SK-N-SH (cell line): Measurements from ENCODE around the gene ACSM5. TPM values are rescaled to one million over a fixed set of nuclear protein-coding genes. Genes with fewer than 3 reads are reported as not detected.

Experiments used
- CTCF ChIA-PET: fragments of 300-600, 350-600 bp; formaldehyde crosslinking; extraction: SDS; loops from one replicate; lab custom pipeline; 2021; lab: Yijun Ruan, JAX
- POLR2A ChIA-PET: fragments of 350-600 bp; sonication (Branson Sonifier 250); formaldehyde crosslinking; extraction: SDS; loops from one replicate; lab custom pipeline; 2020; ENCODE audit warnings: antibody characterized with exemption, inconsistent platforms; lab: Yijun Ruan, JAX
- DNase-seq: peaks from one replicate; pipeline ENCODE4 v3.0.0; 2012
- H2AFZ ChIP-seq: fragments of 200-600 bp; sonication (generic); 2 replicates; pipeline ENCODE4 v1.8.1; 2016; ENCODE audit warnings: antibody characterized with exemption, mild to moderate bottlenecking, low read depth
- H3F3A ChIP-seq: fragments of 200-600 bp; sonication (generic); replicated peaks from 2 replicates; pipeline ENCODE3; 2016; ENCODE audit warnings: antibody characterized with exemption, mild to moderate bottlenecking; ENCODE audit not compliant: insufficient read depth
- H3K27ac ChIP-seq, 2 experiments: fragments of 200-500 bp in 1 of 2; fragments of 200-600 bp in 1 of 2; sonication (Bioruptor generic) in 1 of 2; sonication (generic), shearing (Covaris generic) in 1 of 2; 2 replicates each; pipeline versions ENCODE4 v1.5.1 to v1.6.1; 2014 to 2016; ENCODE audit warnings: low read depth in 2 of 2, inconsistent platforms in 1 of 2, low read length in 1 of 2, mild to moderate bottlenecking in 1 of 2, mixed read lengths in 1 of 2
- H3K27me3 ChIP-seq: fragments of 200-600 bp; sonication (generic), shearing (Covaris generic); 2 replicates; pipeline ENCODE4 v1.6.1; 2016; ENCODE audit warnings: mixed run types; ENCODE audit not compliant: insufficient read depth
- H3K36me3 ChIP-seq, 2 experiments: fragments of 200-500 bp in 1 of 2; fragments of 200-600 bp in 1 of 2; sonication (Bioruptor generic) in 1 of 2; sonication (generic) in 1 of 2; replicated peaks in 1 of 2; 2 replicates each; pipeline versions ENCODE3 to v1.5.1; 2014 to 2016; ENCODE audit warnings: low read length in 1 of 2, mild to moderate bottlenecking in 1 of 2; ENCODE audit not compliant: insufficient read depth in 2 of 2, control insufficient read depth in 1 of 2
- H3K4me1 ChIP-seq, 2 experiments: fragments of 200-500 bp in 1 of 2; fragments of 200-600 bp in 1 of 2; sonication (Bioruptor generic) in 1 of 2; sonication (generic), shearing (Covaris generic) in 1 of 2; 2 replicates each; pipeline versions ENCODE4 v1.5.1 to v1.6.1; 2014 to 2016; ENCODE audit warnings: low read depth in 1 of 2, low read length in 1 of 2, mixed run types in 1 of 2; ENCODE audit not compliant: insufficient read depth in 2 of 2, control insufficient read depth in 1 of 2
- H3K4me2 ChIP-seq: fragments of 200-600 bp; sonication (generic), shearing (Covaris generic); 2 replicates; pipeline ENCODE4 v1.6.1; 2017; ENCODE audit warnings: mixed run types
- H3K4me3 ChIP-seq, 2 experiments: fragments of 200-500 bp in 1 of 2; fragments of 200-600 bp in 1 of 2; sonication (Bioruptor generic) in 1 of 2; sonication (generic), shearing (Covaris generic) in 1 of 2; 2 replicates each; pipeline versions ENCODE4 v1.5.1 to v1.8.1; 2014 to 2016; ENCODE audit warnings: low read depth in 2 of 2, inconsistent platforms in 1 of 2, low read length in 1 of 2, mild to moderate bottlenecking in 1 of 2, mixed read lengths in 1 of 2, moderate library complexity in 1 of 2
- H3K79me2 ChIP-seq: fragments of 200-600 bp; sonication (generic); 2 replicates; pipeline ENCODE4 v1.8.1; 2017; ENCODE audit warnings: mild to moderate bottlenecking; ENCODE audit not compliant: insufficient read depth
- H3K9ac ChIP-seq: fragments of 200-600 bp; sonication (generic); 2 replicates; pipeline ENCODE4 v1.6.1; 2017; ENCODE audit warnings: mixed run types
- H3K9me2 ChIP-seq: fragments of 200-600 bp; sonication (generic); 2 replicates; pipeline ENCODE4 v1.6.1; 2017; ENCODE audit warnings: mixed run types
- H3K9me3 ChIP-seq: fragments of 200-600 bp; sonication (generic); 2 replicates; pipeline ENCODE4 v1.6.1; 2017; ENCODE audit warnings: mixed run types, mild to moderate bottlenecking, moderate library complexity
- H4K20me1 ChIP-seq: fragments of 200-600 bp; sonication (generic); 2 replicates; pipeline ENCODE4 v1.6.1; 2017; ENCODE audit warnings: mild to moderate bottlenecking, mixed run types; ENCODE audit not compliant: insufficient read depth
- EP300 ChIP-seq, 2 experiments: IDR thresholded peaks; 2 replicates each; pipeline versions ENCODE4 v1.4.0 to v1.6.1; 2012; ENCODE audit warnings: borderline replicate concordance in 1 of 2, low read depth in 1 of 2, low read length in 1 of 2
- FOXJ3 ChIP-seq: sonication (generic); formaldehyde crosslinking; IDR thresholded peaks from 2 replicates; pipeline ENCODE4 v1.5.1; 2020; ENCODE audit warnings: mild to moderate bottlenecking, missing genetic modification reagents
- FOXM1 ChIP-seq: IDR thresholded peaks from 2 replicates; pipeline ENCODE4 v1.4.0; 2012; ENCODE audit warnings: low read depth, mild to moderate bottlenecking
- GABPA ChIP-seq: IDR thresholded peaks from 2 replicates; pipeline ENCODE4 v1.4.0; 2012; ENCODE audit warnings: low read depth, mild to moderate bottlenecking
- JUND ChIP-seq: IDR thresholded peaks from 2 replicates; pipeline ENCODE4 v1.4.0; 2012
- RCOR1 ChIP-seq: fragments of 150-350 bp; IDR thresholded peaks from 2 replicates; pipeline ENCODE4 v1.6.1; 2017; ENCODE audit warnings: antibody characterized with exemption, low read length
- RXRA ChIP-seq: IDR thresholded peaks from 2 replicates; pipeline ENCODE4 v1.4.0; 2012; ENCODE audit warnings: low read depth, mild to moderate bottlenecking, borderline replicate concordance
- WGBS: methylation state at CpG from one replicate; pipeline ENCODE4 v1.1.6; 2017; ENCODE audit warnings: low lambda C conversion rate; 5-methylcytosine and 5-hydroxymethylcytosine counted together
- polyA plus RNA-seq, 3 experiments: library from polyadenylated mRNA; depleted of rRNA; stranded (reverse); fragments of >200 nt; gene quantifications; 2 replicates each; pipeline ENCODE4 v1.2.3, GENCODE V29; 2012
- TF ChIP-seq, protein P1 (sequence below): fragments of 150-350 bp; IDR thresholded peaks from 2 replicates; pipeline ENCODE4 v1.6.1; 2016; ENCODE audit warnings: mild to moderate bottlenecking, low read depth, low read length

The ACSM5 gene
- polyA plus RNA-seq, 1 of the 3 experiments (the other 2 are of a cell fraction) = not detected

DNA sequence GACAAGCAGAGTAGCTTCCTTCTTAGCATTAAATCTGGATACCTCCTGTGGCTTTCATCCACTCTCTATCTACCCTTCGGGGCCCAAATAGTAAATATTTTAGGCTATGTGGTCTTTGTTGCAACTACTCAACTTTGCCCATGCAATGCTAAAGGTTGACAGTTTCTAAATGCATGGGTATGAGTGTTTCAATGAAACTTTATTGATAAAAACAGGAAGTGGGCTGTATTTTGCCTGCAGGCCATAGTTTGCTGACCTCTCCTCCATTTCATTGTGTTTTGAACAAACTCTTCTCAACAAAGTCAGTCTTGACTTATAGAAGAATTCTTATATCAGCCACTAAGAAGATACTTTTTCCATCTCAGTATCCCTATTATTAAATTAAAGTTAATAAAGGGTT is 76.1 kb downstream of the ACSM5 start:
- WGBS = 0% methylated on average over 1 of the region's 1 CpG
- no peaks in the 10 kb centered on the region for H4K20me1 ChIP-seq

More for the DNA sequence above, 76.1 kb downstream of the ACSM5 start:
- Histone ChIP-seq H3K4me3 (no peak overlapping the region), H3K4me1 (no peaks in the 10 kb centered on the region), H3K79me2 (no peaks in the 10 kb centered on the region), H3K9ac (no peak overlapping the region)
- POLR2A ChIA-PET = no interaction called here
- TF ChIP-seq JUND (no peak), FOXJ3 (CRISPR knock-in tag) (no peak), FOXM1 (no peak), EP300 (IDR thresholded peaks at IDR 0.05; ENCODE audit: borderline replicate concordance in 1 of 2, low read depth in 1 of 2, low read length in 1 of 2) (no peak), RCOR1 (no peak), RXRA (no peak), GABPA (no peak)
- TF ChIP-seq, protein P1, sequence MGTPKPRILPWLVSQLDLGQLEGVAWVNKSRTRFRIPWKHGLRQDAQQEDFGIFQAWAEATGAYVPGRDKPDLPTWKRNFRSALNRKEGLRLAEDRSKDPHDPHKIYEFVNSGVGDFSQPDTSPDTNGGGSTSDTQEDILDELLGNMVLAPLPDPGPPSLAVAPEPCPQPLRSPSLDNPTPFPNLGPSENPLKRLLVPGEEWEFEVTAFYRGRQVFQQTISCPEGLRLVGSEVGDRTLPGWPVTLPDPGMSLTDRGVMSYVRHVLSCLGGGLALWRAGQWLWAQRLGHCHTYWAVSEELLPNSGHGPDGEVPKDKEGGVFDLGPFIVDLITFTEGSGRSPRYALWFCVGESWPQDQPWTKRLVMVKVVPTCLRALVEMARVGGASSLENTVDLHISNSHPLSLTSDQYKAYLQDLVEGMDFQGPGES = no peak
- TF ChIP-seq, all 33 proteins: peak for 0
- H3K9me2 ChIP-seq = no peaks in the 10 kb centered on the region
- CTCF ChIA-PET = no interaction called here
- H3K4me2 ChIP-seq = no peak overlapping the region
- H3K9me3 ChIP-seq = no peaks in the 10 kb centered on the region
- H3K27me3 ChIP-seq = no peaks in the 10 kb centered on the region
- H3K36me3 ChIP-seq = no peaks in the 10 kb centered on the region
- no peak overlapping the region for H3K27ac ChIP-seq
- DNase-seq = no peak
- H2AFZ ChIP-seq = no peak overlapping the region
- no peaks in the 10 kb centered on the region for H3F3A ChIP-seq

Other genes starting within 250 kb of the ACSM5 start
- gene GP2, start 82.0 kb upstream of the ACSM5 start, polyA plus RNA-seq (2012; rRNA removed) = not detected in 2 replicates
- not detected in 2 replicates for gene UMOD, start 56.8 kb upstream of the ACSM5 start, polyA plus RNA-seq (2012; rRNA removed)
- gene PDILT, start 4.8 kb upstream of the ACSM5 start, polyA plus RNA-seq (2012; rRNA removed) = not detected in 2 replicates
- gene ACSM2A, start 42.0 kb downstream of the ACSM5 start, polyA plus RNA-seq (2012; rRNA removed) = not detected in 2 replicates
- gene ACSM2B, start 166.8 kb downstream of the ACSM5 start, polyA plus RNA-seq (2012; rRNA removed) = not detected in 2 replicates